LoVo (cell line): ENCODE data around the gene GPR183.

Source experiments
- DNase-seq: peaks from one replicate; pipeline ENCODE4 v3.0.0-alpha.2; 2016; ENCODE audit warnings: low spot score

GPR183 gene

DNA sequence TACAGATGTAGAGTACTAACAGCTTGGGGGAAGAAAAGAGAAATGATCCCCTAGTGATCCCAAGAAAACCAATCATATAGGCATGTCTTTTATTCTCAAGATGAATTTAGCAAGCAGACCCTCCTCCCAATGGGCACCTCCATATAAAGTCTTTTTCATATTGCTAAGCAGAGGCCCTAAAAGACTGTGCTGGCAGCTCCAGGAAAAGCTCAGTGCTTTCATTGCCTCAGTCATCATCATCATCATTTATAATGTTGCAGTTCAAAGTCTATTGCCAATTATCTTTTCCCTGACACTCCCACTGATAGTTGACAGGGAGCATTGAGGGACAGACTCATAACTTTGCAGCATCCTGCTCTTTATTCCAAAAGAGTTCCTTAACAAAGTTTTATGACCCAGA is 13.0 kb downstream of the GPR183 start:
- no peak for DNase-seq

DNA sequence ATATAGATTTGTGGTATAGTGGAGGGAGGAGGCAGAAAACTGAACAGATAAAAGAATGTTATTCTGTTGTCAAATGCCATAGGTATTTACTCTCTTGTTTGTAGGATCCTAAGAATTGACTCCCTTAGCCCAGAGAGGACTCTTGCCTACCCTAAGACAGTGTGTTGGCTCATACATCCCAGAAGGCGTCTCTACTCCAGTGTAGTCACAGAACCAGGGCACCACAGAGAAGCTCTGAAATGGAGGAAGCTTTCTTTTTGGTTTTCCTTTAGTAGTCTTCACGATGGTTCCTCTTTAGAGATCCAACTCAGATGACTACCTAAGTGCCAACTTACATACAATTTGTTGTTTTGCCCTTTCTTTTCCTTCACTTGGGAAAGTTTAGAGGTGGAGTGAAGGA is 14.0 kb downstream of the GPR183 start:
- DNase-seq: no peak

DNA sequence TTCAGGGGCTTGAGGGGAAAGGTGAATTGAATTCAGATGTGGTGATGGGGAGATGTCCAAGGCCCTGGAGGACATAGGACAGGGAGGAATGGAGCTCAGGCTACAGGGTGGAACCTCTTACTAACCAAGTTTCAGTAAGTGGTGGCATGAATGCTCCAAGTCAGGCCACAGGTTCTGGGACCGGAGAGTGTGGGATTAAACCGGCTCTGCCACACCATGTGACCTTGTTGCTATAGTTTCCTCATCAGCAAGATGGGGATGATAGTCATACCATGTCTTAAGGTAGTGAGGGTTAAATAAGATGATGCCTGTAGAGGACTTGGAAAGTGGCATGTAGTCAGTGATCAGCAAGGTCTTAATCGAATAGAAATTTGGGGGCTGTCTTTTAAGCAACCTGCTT is 16.3 kb downstream of the GPR183 start:
- DNase-seq: no peak

DNA sequence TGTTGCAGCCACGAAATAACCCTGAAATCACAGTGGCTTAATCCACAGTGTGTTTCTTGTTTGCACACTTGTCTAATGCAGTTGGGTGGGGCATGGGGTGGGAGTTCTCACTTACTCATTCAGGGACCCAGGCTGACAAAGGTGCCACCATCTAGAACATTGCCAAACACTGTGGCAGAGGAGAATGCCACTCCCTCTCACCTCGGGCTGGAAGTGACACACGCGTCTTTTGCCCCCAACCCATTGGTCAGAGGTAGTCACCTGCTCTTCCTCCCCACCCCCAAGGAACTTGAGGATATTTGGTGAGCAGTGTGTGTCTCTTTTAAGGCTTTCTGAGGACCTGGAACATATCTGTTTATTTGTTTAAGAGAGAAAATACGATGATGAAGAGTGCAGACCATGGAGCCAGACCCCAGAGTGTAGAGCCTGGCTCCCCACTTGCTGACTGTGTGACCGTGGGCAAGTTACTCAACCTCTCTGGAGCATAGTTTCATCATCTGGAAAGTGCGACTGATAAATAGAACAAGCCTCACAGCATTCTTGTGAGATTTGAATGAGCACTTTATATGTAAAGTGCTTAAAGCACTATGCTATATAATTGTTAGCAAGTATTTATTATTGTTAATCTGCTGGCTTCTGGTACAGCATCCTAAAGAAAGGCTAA is 17.4 kb downstream of the GPR183 start:
- no peak for DNase-seq

DNA sequence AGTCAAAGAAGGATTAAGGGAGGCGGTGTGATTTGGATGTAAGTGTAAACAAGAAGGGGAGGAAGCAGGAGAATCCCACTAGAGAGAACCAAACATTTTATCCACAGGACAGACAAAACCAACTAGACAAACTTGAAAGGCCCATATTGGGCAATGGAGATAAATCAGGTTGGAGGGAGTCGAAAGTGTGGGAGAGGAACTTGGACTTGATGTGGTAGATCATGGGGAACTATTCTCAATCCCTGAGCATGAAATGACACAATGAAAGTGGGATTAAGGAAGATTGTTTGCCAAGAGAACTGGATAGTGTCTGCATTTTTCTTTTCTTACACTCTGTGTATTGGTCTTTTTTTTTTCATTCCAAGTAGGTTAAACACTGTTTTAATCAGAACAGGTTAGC is 17.9 kb downstream of the GPR183 start:
- DNase-seq: no peak

DNA sequence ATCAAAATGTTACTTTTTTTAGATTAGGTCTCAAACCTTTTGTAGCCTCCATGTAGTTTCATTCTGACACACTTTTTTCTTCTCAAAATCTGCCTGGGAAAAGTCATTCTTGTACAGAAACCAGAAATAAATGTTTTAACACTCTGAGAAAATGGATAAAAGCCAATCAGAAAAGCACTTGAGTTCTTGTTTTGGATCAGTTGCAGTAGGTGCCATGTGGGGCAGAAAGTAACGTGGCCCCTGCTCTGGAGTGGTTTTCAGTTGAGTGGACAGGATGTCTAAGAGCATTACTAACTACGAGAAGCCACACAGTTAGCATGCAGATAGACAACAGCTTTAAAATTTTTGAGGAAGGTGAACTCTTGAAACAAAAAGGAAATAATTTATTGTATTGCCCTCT is 19.1 kb downstream of the GPR183 start:
- no peak for DNase-seq

DNA sequence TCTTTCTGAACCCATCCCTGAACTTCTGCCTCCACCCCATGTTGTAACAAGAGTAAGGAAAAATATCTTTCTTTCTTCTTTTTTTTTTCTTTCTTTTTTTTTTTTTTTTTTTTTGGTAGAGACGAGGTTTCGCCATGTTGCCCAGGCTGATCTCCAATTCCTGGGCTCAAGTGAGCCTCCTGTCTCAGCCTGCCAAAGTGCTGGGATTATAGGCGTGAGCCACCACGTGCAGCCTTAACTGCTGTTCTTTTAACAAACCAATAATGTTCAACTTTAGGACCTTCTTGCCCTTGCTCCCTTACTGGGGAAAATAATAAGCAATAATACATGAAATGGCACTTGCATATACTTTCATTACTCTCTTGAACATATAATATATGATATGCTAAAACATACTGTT is 19.6 kb downstream of the GPR183 start:
- DNase-seq: no peak

DNA sequence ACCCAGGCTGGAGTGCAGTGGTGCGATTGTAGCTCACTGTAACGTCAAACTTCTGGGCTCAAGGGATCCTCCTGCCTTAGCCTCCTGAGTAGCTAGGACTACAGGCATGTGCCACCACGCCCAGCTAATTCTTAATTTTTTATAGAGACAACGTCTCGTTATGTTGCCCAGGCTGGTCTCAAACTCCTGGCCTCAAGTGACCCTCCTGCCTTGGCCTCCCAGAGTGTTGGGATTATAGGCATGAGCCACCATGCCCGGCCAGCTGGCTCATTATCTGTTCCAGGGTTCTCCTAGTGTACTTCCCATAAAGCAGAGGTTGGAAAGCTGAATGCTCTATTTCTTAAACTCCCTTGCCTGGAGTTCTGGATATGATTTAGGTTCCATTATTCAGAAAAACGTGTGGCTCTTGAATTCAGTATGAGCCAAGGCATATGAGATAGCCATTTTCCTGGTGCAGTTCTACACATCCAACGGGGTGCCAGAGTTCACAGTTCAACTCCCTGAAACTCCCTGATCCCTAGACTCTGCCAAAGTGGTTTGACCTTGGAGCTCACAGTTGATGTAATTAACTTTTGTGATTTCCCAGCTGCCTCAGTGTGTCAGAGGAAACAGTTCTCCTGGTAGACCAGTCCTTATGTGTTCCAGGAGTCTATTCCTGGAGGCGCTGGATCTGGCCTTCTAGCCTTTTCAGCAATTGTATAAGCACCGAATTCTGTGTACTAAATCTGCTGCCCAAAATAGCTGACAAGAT is 21.6 kb downstream of the GPR183 start:
- DNase-seq: no peak

DNA sequence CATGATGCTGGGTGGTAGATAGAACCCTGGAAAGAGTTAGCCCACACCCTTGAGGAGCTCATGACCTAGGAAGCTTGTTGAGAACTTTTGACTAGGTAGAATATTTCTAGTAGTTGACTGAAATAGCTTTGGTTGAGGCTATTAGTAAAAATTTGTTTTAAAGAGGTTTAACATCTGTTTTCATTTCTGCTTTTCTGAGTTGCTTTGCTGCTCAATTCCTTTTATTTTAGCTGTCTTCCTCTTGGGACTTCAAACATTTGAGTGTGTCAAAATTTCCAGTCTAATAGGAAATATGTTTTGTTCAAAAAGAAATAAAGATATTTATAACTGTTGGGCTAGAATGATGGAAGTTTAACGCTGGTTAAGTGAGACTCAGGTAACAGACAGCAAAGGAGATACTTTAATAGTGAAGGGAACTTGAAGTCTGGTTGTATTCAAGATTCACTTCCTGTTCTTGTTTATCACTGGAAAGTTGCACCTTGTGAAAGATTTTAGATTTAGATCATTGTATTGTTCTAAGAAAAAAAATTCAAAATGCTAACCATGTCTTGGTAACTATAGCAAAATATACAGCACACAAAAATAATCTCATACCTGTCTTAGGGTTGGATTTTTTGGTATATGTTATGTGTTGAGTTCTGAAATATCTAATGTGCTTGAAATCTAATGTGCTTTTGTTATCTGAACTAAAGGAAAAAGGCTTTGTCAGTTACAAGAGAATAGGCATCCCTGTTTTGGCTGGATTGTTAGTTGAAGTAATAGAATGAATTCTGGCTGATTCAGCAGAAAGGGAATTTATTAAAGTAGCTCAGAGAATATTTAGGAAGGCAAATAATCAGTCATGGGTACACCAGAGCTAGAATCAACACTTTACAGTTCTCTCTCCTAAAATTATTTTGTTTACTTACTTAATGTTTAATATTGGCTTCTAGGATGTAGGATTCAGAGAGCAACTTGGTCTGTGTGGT is 24.7 kb downstream of the GPR183 start:
- DNase-seq: no peak

DNA sequence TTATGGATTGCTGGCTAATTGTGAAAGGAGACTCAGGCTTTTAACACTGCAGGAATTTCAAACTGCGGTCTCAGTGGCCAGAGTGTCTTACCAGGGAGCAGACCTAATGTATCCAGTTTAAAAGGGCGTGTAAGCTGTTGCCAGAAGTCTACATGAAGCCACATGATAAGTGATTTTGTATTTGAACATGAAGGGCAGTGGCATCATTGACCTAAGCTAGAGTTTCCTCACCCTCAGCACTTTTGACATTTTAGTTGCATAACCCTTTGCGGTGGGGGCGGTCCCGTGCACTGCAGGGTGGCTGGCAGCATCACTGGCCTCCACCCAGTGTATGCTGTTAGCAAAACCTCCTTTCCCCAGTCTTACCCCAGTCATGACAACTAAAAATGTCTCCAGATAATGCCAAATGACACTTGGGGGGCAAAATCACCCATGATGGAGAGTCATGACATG is 25.4 kb downstream of the GPR183 start:
- no peak for DNase-seq

DNA sequence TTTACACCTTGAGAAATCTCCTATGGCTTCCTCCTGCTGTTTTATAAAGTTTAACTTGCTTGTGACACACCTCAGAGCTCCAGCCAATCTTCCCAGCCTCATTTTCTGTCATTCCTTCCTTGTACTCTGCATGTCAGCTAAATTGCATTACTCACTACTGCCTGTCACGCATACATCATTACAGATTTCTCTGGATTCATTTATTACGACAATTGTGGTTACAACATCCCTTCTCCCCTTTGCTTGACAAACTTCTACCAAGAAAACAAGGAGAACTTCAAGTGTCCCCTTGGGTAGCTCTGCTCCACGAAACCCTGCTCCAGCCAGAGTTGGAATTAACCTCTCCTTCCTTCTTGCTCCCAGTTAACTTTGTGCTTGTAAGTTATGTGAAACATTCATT is 27.0 kb downstream of the GPR183 start:
- DNase-seq: no peak

DNA sequence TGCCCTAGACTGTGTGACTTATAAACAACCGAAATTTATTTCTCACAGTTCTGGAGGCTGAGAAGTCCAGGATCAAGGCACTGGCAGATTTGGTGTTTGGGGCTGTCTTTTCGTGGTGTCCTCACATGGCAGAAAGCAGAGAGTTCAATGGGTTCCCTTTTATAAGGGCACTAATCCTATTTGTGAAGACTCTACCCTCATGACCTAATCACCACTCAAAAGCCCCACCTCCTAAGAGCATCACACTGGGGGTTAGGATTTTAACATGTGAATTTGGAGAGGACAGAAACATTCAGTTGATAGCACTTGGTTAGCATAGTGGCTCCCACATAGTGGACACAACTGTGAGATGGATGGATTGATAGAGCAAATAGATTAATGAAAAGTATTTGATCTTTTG is 27.6 kb downstream of the GPR183 start:
- no peak for DNase-seq

DNA sequence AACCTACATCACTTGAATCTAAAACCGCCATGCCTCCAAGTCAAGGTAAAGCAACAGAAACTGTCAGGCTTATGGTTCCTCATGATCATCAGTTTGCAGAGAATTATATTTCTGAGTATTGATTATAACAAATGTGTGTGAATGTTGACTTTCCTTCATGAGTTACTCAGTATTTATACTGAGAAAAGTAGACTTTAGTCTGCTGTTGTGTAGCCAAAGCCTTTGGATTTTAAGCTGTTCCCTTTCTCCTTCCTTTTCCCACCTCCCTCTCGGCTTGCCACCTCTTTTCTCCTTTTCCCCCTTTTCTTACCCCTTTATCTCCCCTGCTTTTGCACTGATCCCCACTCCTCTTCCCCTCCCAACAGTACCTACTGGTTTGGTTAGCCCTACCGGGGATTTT is 28.4 kb downstream of the GPR183 start:
- no peak for DNase-seq

DNA sequence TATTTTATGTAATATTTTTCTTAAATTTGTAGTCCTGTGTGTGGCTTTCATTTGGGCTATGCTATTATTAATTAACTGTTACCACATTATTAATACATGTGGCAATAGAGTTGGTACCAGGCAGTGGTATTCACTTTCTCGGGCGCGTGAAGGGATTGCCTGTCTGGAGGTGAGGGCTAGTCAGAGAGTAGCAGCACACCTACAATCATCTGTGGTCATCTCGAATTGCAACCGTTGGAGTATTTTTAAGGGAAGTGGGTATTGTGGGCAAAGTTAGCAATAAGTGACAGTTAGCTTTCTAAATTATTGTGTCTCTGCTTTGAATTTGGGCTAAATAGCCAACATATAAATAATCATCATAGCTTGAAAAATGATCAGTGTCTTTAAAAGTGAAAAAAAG is 29.0 kb downstream of the GPR183 start:
- DNase-seq: no peak

DNA sequence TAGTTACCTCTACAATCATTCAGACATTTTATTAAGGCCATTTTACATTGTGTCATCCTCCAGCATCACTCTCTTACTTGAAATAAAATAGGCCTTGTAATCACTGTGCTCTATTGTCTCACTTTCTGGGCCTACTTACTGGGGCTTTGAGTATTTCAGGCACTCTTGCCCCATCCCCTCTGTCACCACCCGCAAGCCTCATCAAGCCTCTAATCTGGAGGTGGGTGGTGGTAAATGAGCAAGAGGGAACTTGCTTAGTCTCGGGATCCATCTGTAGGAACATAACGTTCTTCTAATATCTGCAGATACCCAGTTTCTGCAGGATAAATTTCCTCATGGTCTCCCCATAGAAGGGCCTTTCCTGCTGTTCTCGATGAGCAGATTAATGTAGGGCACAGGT is 29.6 kb downstream of the GPR183 start:
- no peak for DNase-seq

DNA sequence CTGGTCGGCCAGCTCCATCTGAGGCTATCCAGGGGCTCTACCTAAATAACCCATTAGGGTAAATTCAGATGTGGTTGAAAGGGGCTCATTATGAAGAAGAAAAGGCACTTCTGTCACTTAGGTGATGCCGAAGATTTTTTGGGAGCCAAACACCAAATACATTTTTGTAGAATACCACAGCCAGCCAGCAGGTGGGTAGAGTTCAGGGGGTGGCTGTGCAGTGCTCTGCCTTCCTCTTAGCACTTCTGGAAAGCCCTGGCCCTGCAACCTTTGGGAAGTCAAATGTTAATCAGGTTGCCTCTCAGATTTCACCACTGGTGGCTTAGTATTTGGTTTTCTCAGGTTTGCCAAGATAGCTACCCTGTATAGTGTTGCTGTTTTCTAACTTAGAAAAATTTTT is 30.5 kb downstream of the GPR183 start:
- DNase-seq: no peak

DNA sequence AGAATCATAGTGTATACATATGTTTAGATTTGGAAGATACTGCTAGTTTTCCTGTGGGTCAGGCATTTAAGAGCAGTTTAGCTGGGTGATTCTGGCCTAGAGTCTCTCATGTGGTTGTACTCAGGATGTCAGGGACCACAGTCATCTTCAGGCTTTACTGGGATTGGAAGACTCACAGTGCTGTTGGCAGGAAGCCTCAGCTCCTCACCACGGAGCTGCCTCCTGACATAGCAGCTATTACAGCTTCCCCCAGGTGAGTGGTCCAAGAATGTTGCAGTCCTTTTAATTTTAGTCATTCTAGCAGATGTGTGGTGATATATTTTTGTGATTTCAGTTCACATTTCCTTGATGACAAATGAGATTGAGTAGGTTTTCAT is 32.1 kb downstream of the GPR183 start:
- DNase-seq: no peak

DNA sequence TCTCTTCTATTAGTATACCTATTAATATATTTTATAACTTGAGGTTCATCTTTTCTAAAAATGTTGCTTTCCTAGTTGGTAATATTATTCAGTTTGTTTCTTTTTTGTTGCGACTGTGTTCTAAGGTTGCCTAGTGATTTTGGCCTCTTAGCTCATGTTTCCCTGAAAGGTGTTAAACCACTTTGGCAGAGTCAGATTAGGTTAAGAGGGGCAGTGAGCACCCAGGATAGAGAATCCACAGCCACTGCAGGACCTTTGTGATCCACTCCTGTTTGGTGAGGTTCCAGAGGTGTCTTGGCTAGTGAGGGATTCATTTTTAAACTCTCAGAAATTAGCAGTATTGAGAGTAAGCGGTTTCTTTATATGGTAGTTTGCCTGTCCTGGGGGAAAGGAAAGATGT is 34.1 kb downstream of the GPR183 start:
- no peak for DNase-seq

DNA sequence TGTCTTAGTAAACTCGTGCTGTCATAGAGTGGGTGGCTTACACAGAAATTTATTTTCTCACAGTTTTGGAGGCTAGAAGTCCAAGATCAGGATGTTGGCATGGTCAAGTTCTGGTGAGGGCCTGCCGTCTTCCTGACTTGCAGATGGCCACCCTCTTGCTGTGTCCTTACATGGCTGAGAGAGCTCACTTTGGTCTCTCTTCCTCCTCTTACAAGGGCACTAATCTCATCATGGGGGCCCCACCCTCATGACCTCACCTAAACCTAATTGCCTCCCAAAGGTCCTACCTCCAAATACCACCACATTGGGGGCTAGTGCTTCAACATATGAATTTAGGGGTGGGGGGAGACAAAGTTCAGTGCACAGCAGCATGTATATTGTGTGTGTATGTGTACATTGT is 34.7 kb downstream of the GPR183 start:
- DNase-seq: no peak

DNA sequence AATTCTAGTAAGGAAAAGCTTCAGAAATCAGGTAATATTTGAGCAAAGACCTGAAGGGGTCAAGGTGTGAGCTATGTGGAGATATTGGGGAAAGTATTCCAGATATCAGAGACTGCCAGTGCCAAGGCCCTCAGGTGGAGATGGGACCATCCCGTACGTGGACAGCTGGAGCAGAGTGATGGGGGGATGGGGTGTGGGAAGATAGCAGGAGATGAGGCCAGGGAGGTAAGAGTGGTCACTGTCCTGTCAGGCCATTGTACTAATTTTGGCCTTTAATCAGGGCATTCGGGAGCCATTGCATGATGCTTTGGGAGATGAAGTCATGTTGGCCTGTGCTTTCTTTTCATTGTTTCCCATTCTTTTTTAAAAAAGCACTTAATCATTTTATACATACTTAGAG is 36.0 kb downstream of the GPR183 start:
- no peak for DNase-seq

DNA sequence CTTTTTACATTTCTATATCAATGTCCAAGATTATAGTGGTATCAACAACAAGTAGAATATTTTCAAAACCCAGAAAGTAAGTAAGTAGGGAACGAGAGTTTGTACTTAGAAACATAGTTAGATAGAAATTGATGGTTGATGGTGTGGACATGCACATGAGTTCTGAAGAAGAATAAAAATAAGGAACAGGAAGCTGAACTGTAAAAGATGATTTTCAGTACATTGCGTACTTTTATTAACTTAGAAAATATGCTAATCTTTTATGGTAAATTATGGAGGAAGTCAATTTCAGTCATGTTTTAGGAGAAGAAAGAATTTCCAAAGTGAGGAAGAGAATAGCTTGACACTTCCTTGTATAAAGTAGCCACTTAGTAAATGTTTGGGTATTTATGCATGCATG is 36.7 kb downstream of the GPR183 start:
- no peak for DNase-seq

DNA sequence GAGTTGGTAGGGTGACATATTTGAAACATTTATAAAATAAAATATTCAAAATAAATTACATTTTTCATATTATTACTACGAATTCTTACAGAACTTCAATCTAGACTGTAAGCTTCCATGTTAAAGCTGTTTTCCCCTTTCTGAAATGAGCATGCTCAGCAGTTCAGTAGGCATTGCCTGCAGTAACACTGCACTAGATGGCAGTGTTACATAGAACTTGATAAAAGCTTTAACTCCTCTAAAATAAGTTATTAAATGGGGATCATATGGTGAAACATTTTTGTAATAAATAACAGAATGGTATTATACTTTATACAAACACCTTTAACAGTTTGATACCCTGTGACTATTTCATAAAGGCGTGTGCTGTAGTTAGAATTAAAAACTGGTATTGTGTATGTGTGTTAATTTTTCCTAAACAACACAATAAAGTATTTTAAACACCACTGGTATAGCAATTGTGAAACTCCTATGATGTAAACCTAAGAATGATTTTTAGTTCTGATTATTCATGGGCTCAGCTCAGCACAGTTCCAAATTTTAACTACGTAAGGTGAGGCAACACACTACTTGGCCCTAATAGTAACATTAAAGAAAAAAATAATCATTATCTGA is 37.5 kb downstream of the GPR183 start:
- DNase-seq: no peak
